GM21786 (cell line): Measurements from ENCODE around the gene PHLDB1.

Source experiments
- ATAC-seq: cut with Tn5 transposase; IDR thresholded peaks from one replicate; pipeline ENCODE4 v1.9.1; 2021; ENCODE audit not compliant: unreplicated experiment

The PHLDB1 gene

GRCh38 chr11:118638726-118639125 is 31.3 kb downstream of the PHLDB1 start:
- no peak for ATAC-seq

GRCh38 chr11:118639899-118640298 is 32.5 kb downstream of the PHLDB1 start:
- ATAC-seq = no peak

- no peak for ATAC-seq
These were observed 33.1 kb downstream of the PHLDB1 start for GRCh38 chr11:118640332-118641154.

- ATAC-seq = no peak
These were observed 34.1 kb downstream of the PHLDB1 start for GRCh38 chr11:118641397-118642019.

GRCh38 chr11:118643142-118643994 is 36.0 kb downstream of the PHLDB1 start:
- ATAC-seq = no peak

- no peak for ATAC-seq
These were observed 36.6 kb downstream of the PHLDB1 start for GRCh38 chr11:118643995-118644345.

- no peak for ATAC-seq
These were observed 37.1 kb downstream of the PHLDB1 start for GRCh38 chr11:118644496-118644895.

- no peak for ATAC-seq
These were observed 37.8 kb downstream of the PHLDB1 start for GRCh38 chr11:118645066-118645715.

GRCh38 chr11:118646393-118646792 is 39.0 kb downstream of the PHLDB1 start:
- ATAC-seq = no peak

GRCh38 chr11:118648291-118648690 is 40.9 kb downstream of the PHLDB1 start:
- ATAC-seq = no peak

GRCh38 chr11:118649941-118650340 is 42.5 kb downstream of the PHLDB1 start:
- ATAC-seq = no peak

GRCh38 chr11:118650366-118650765 is 43.0 kb downstream of the PHLDB1 start:
- ATAC-seq = no peak

- ATAC-seq = no peak
These were observed 44.4 kb downstream of the PHLDB1 start for GRCh38 chr11:118651820-118652219.

GRCh38 chr11:118652681-118653181 is 45.3 kb downstream of the PHLDB1 start:
- no peak for ATAC-seq

- no peak for ATAC-seq
These were observed 46.4 kb downstream of the PHLDB1 start for GRCh38 chr11:118653684-118654390.

- ATAC-seq = no peak
These were observed 48.2 kb downstream of the PHLDB1 start for GRCh38 chr11:118655486-118656190.

GRCh38 chr11:118656563-118657165 is 49.2 kb downstream of the PHLDB1 start:
- no peak for ATAC-seq

GRCh38 chr11:118657238-118657637 is 49.8 kb downstream of the PHLDB1 start:
- ATAC-seq = no peak

GRCh38 chr11:118657709-118658428 is 50.5 kb downstream of the PHLDB1 start:
- no peak for ATAC-seq
